OCI-LY1 (cell line): ENCODE measurements around the gene TEAD1.

Source experiments
- CTCF ChIP-seq: fragments of 200-600 bp; sonication (generic), shearing (Covaris generic); IDR thresholded peaks from 2 replicates; pipeline ENCODE4 v1.5.1; 2017; ENCODE audit warnings: mild to moderate bottlenecking, antibody characterized with exemption, low read length, moderate library complexity, mixed read lengths
- EZH2 ChIP-seq: fragments of 200-600 bp; sonication (generic), shearing (Covaris generic); IDR thresholded peaks from 2 replicates; pipeline ENCODE4 v1.8.0; 2017; ENCODE audit warnings: borderline replicate concordance, mixed run types, mild to moderate bottlenecking, antibody characterized with exemption, low read length, moderate library complexity, mixed read lengths

DNA sequence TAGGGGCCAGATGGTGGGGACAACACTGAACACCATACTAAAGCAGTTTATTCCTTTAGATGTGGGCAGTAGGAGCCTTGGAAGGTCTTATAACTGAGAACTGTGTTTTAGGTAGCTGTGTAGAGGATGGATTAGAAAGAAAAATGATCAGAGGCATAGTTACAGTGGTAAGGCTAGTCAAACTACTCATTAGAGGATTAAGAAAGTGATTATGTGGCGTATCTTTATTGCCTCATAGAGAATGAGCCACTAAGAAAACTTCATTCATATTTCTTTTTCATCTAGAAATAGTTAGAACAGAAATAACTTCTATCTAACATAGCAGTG, 179.1 kb downstream of the TEAD1 start:
- TF ChIP-seq CTCF (no peak), EZH2 (no peak)
